GM12891 (cell line): Measurements from ENCODE around the gene PRCD.
"Not testable (repeated sequence)": the region's sequence is repeated elsewhere in the genome, so short reads cannot be mapped to it uniquely, and the experiment has no call there.

Experiments used
- DNase-seq: peaks from one replicate; pipeline ENCODE4 v3.0.0; 2011; ENCODE audit warnings: low spot score; ENCODE audit not compliant: insufficient read length
- FAIRE-seq: peaks from 2 replicates; lab custom pipeline; 2011; peaks lifted over from hg19 to GRCh38; lab: Jason Lieb, UNC
- PAX5 ChIP-seq: IDR thresholded peaks from 2 replicates; pipeline ENCODE4 v1.6.1; 2011; ENCODE audit warnings: low read length, moderate library complexity, mild to moderate bottlenecking; ENCODE audit not compliant: insufficient read depth, severe bottlenecking
- POLR2A ChIP-seq: IDR thresholded peaks from 2 replicates; pipeline ENCODE4 v1.6.1; 2011; ENCODE audit warnings: low read depth, low read length, control low read depth
- POLR2AphosphoS5 ChIP-seq: IDR thresholded peaks from 2 replicates; pipeline ENCODE4 v1.6.1; 2011; ENCODE audit warnings: low read depth, low read length, control low read depth
- POU2F2 ChIP-seq: IDR thresholded peaks from 2 replicates; pipeline ENCODE4 v1.6.1; 2011; ENCODE audit warnings: low read depth, mild to moderate bottlenecking, control low read depth, low read length, moderate library complexity
- SPI1 ChIP-seq: IDR thresholded peaks from 2 replicates; pipeline ENCODE4 v1.6.1; 2011; ENCODE audit warnings: low read depth, low read length, control low read depth
- TAF1 ChIP-seq: IDR thresholded peaks from 2 replicates; pipeline ENCODE4 v1.6.1; 2011; ENCODE audit warnings: low read depth, low read length, control low read depth

Gene PRCD

GRCh38 chr17:76504117-76504516 is 35.7 kb upstream of the PRCD start:
- TF ChIP-seq TAF1 (no peak), SPI1 (no peak), POLR2AphosphoS5 (no peak), POLR2A (no peak), PAX5 (no peak), POU2F2 (no peak)
- DNase-seq (no peak), FAIRE-seq (no peak)

GRCh38 chr17:76506408-76507345 is 33.2 kb upstream of the PRCD start:
- TF ChIP-seq PAX5 (no peak), SPI1 (no peak), TAF1 (no peak)
- no peak for DNase-seq
- FAIRE-seq, result peak; percentile 81

- not testable (repeated sequence) for FAIRE-seq, DNase-seq
These were observed 31.3 kb upstream of the PRCD start for GRCh38 chr17:76508472-76509063.

GRCh38 chr17:76510831-76511244 is 29.0 kb upstream of the PRCD start:
- TF ChIP-seq PAX5, result no peak
- no peak for TF ChIP-seq SPI1
- no peak for TF ChIP-seq TAF1
- TF ChIP-seq POLR2AphosphoS5, result no peak
- TF ChIP-seq POU2F2, result no peak
- no peak for TF ChIP-seq POLR2A
- FAIRE-seq (no peak), DNase-seq (no peak)

GRCh38 chr17:76511668-76512365 is 28.0 kb upstream of the PRCD start:
- FAIRE-seq, result no peak
- TF ChIP-seq POLR2AphosphoS5 (no peak), PAX5 (no peak), POLR2A (no peak), TAF1 (no peak), POU2F2 (no peak)
- no peak for DNase-seq

GRCh38 chr17:76512366-76513305 is 27.2 kb upstream of the PRCD start:
- no peak for DNase-seq
- no peak for FAIRE-seq
- TF ChIP-seq TAF1 (no peak), POU2F2 (no peak), SPI1 (no peak), PAX5 (no peak), POLR2A (no peak)

GRCh38 chr17:76513306-76513692 is 26.5 kb upstream of the PRCD start:
- no peak for FAIRE-seq
- no peak for TF ChIP-seq POLR2AphosphoS5
- TF ChIP-seq PAX5, result no peak
- no peak for TF ChIP-seq SPI1
- TF ChIP-seq TAF1, result no peak
- no peak for TF ChIP-seq POLR2A
- no peak for TF ChIP-seq POU2F2
- DNase-seq, result no peak

GRCh38 chr17:76514355-76514754 is 25.5 kb upstream of the PRCD start:
- DNase-seq, FAIRE-seq: not testable (repeated sequence)

- TF ChIP-seq TAF1 (0 out of 2 replicates have a peak, but pooled peaks have one; percentile 12), POLR2AphosphoS5 (no peak), POU2F2 (peak; percentile 70; the same call in 1 of the 2 replicates)
- peak; percentile 56 for DNase-seq
- FAIRE-seq, result peak; percentile 95
These were observed 24.4 kb upstream of the PRCD start for GRCh38 chr17:76515274-76515949.

- TF ChIP-seq POLR2AphosphoS5 (no peak), PAX5 (no peak), POLR2A (no peak), SPI1 (no peak), POU2F2 (no peak), TAF1 (no peak)
- no peak for FAIRE-seq
These were observed 22.2 kb upstream of the PRCD start for GRCh38 chr17:76517638-76518038.

More at GRCh38 chr17:76517638-76518038, 22.2 kb upstream of the PRCD start:
- no peak for DNase-seq
